ENCODE results near the gene APBB1. TPM values are rescaled to one million over a fixed set of nuclear protein-coding genes. Genes with fewer than 3 reads are reported as not detected.

The APBB1 gene
- polyA plus RNA-seq, 1 of the 3 experiments (the other 2 are of a cell fraction) = 35.9 TPM

- Histone ChIP-seq H3K4me1 (ENCODE audit: control insufficient read depth in 1 of 2, insufficient read depth in 2 of 2, low read depth in 1 of 2, low read length in 1 of 2) (peaks cover 0 to 11% of the 10 kb centered on the region in 2 experiments; a peak in 1 of 4 replicates), H3K79me2 (ENCODE audit: insufficient read depth) (0 out of 2 replicates have a peak, but pooled peaks cover 5% of the 10 kb centered on the region), H3K4me2 (no peak overlapping the region), H2AFZ (ENCODE audit: low read depth) (no peak overlapping the region), H3K4me3 (ENCODE audit: low read depth in 2 of 2, low read length in 1 of 2) (no peak overlapping the region), H3K36me3 (replicated peaks in 1 of 2; ENCODE audit: control insufficient read depth in 1 of 2, insufficient read depth in 2 of 2, low read length in 1 of 2) (peaks cover 0 to 3% of the 10 kb centered on the region in 2 experiments), H3K9ac (no peak overlapping the region), H3F3A (replicated peaks; ENCODE audit: insufficient read depth) (no peaks in the 10 kb centered on the region), H3K9me2 (no peaks in the 10 kb centered on the region), H4K20me1 (ENCODE audit: insufficient read depth) (no peaks in the 10 kb centered on the region), H3K9me3 (no peaks in the 10 kb centered on the region), H3K27ac (ENCODE audit: low read depth in 2 of 2, low read length in 1 of 2) (no peak overlapping the region), H3K27me3 (ENCODE audit: insufficient read depth) (no peaks in the 10 kb centered on the region)
- POLR2A ChIA-PET = no interaction called here
- TF ChIP-seq JUND (IDR thresholded peaks at IDR 0.05) = no peak
- no peak for TF ChIP-seq FOXJ3 (CRISPR knock-in tag; IDR thresholded peaks at IDR 0.05)
- TF ChIP-seq TAF1 (IDR thresholded peaks at IDR 0.05; ENCODE audit: borderline replicate concordance, low read depth, low read length) = no peak
- TF ChIP-seq ZBTB33 (IDR thresholded peaks at IDR 0.05; ENCODE audit: borderline replicate concordance, low read depth) = no peak
- no peak for TF ChIP-seq MXI1 (IDR thresholded peaks at IDR 0.05; ENCODE audit: low read depth, low read length)
- no peak for DNase-seq
- CTCF ChIA-PET = interaction anchor here (0.8 to 1.5 kb wide), 3 partner anchors 11 to 37 kb away, joined by 3 to 5 read pairs (median 3); no protein-coding TSS in a partner anchor
- WGBS (ENCODE audit: low lambda C conversion rate) = 89% methylated on average over 6 of the region's 6 CpGs
These were observed 3.1 kb downstream of the APBB1 start for GRCh38 chr11:6415797-6416196.

GRCh38 chr11:6414874-6415328, 4.0 kb downstream of the APBB1 start:
- ChIA-PET POLR2A (interaction anchor here (0.6 kb wide), 1 partner anchor 199 kb away, joined by 3 read pairs; no protein-coding TSS in a partner anchor), CTCF (interaction anchor here (0.9 kb wide), 1 partner anchor 36 kb away, joined by 3 read pairs; no protein-coding TSS in a partner anchor)
- WGBS (ENCODE audit: low lambda C conversion rate) = 76% methylated on average over 3 of the region's 3 CpGs
- Histone ChIP-seq H3K36me3 (replicated peaks in 1 of 2; ENCODE audit: control insufficient read depth in 1 of 2, insufficient read depth in 2 of 2, low read length in 1 of 2) (peaks cover 0 to 10% of the 10 kb centered on the region in 2 experiments), H3K4me2 (no peak overlapping the region), H3K27ac (ENCODE audit: low read depth in 2 of 2, low read length in 1 of 2) (no peak overlapping the region), H3K27me3 (ENCODE audit: insufficient read depth) (no peaks in the 10 kb centered on the region), H2AFZ (ENCODE audit: low read depth) (no peak overlapping the region), H3K9me3 (no peaks in the 10 kb centered on the region), H3K9me2 (no peaks in the 10 kb centered on the region), H3K79me2 (ENCODE audit: insufficient read depth) (0 out of 2 replicates have a peak, but pooled peaks cover 5% of the 10 kb centered on the region), H3K4me1 (ENCODE audit: control insufficient read depth in 1 of 2, insufficient read depth in 2 of 2, low read depth in 1 of 2, low read length in 1 of 2) (peaks cover 0 to 10% of the 10 kb centered on the region in 2 experiments; a peak in 1 of 4 replicates), H3K4me3 (ENCODE audit: low read depth in 2 of 2, low read length in 1 of 2) (no peak overlapping the region), H3K9ac (no peak overlapping the region), H4K20me1 (ENCODE audit: insufficient read depth) (no peaks in the 10 kb centered on the region), H3F3A (replicated peaks; ENCODE audit: insufficient read depth) (no peaks in the 10 kb centered on the region)
- no peak for DNase-seq
- TF ChIP-seq IRF3 (IDR thresholded peaks at IDR 0.05; ENCODE audit: low read depth, low read length) (no peak), GABPA (IDR thresholded peaks at IDR 0.05; ENCODE audit: low read depth) (no peak), GATA2 (CRISPR knock-in tag; IDR thresholded peaks at IDR 0.05) (no peak)

Data from SK-N-SH (cell line).